CD4-positive, alpha-beta T cell treated with Interleukin-1 beta for 1 hour (primary cell): ENCODE measurements around the gene GZF1.
"Not testable (repeated sequence)": the region's sequence is repeated elsewhere in the genome, so short reads cannot be mapped to it uniquely, and the experiment has no call there.

Experiments
- DNase-seq, 2 donors: peaks; one replicate each; pipeline ENCODE4 v3.0.0-alpha.2; 2020 to 2022

GZF1 gene

DNA sequence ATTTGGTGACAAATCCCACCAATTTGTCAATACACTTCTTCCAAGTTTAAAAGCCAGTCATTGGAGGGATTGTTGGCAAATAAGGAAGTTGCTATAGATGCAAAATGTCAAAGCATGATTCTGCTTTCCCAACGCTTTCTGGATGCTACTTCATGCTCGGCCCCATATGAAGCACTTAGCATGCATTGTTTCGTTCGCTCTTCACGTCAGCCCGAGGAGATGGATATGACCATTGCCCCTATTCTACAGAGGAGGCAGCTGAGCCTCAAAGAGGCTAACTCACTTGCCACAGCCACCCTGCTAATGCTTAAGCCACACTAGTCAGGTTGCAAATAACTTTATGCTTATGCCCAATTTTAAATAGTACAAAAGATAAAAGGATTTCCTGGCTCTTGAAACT lies 14.2 kb upstream of the GZF1 start:
- no peak for DNase-seq

GRCh38 chr20:23348510-23348909 lies 13.5 kb upstream of the GZF1 start:
- DNase-seq, result not testable (repeated sequence)

GRCh38 chr20:23349338-23350195 lies 12.4 kb upstream of the GZF1 start:
- DNase-seq, result peak in 1 of 2 donors; percentile 85

DNA sequence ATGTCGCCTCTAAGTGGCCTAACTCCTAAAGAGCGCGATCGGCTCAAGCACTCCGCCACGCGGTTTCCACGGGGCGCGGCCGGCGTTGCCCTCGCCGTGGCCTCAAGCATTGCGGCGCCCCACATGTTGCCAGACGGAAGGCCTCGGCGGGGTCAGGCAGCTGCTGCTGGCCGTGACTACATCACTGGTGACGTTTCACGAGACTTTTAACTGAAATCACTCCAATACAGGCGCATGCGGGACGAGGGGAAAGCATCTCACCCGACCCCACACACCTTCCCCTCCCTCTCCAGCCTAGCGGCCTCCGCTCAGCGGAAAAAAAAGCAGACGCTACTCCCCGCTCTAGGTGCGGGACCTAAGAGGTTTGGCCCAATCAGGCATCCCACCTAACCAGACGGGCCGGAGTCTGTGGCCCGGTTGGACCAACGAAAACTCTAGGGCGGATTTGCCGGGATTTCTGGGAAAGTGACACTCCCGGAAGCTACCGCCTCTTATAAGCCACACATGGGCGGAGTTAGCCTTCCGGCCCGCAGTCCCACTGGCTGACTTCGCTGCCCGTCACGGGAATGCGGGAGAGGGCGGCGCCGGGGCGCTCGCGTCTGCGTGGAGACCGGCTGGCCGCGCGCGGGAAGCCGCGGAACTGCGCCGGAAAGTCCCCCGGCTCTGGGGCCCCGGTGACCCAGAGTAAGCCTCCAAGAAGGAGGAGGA lies 11.6 kb upstream of the GZF1 start, which contains the start of gene NXT1:
Gene NXT1 (plus strand): TSS at position 596 of the 708 bp plus-strand sequence. CDS start 3,251 bp downstream, outside the sequence.
- DNase-seq, result peak; percentile 96 to 98

DNA sequence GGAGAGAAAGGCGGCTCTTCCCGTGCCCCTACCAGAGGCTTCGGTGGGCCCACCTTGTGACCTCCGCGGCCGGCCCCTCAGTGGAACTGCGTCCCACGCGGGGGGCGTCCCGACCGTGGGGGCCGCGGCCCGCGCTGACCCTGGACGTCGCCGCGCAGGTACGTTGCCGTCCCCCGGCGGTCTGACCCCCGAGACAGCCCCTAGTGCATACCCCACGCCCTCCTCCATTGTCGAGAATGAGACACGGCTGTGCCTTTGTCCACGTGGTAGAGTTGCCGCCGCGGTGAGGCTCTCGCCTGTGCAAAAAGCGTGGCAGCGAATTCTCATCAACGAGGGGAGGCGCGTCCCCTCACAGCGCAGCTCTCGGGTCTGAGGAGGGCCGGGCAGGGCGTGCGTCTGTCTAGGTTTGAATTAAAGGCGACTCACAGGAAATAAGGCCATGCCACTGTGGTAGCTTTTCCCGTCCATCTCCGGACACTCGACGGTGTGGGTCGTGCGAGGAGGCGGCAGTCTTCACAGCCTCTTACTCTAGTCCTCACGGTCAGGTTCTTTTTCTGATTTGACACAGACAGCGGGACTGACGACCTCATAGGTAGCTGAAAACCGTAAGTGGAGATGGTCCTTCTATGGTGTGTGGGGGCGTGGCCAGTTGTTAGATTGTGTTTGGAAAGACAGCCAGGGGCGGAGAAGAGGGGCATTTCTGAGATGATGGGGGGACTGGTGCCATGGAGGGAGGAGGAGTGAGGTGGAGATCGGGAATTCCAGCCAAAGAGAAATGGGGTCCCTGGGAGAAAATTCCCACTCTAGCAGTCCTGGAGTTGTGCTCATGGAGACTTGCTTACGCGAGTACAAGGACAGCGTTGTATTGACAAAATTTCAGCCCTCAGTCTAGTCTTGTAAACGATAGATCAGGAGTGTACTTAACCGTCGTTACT lies 10.8 kb upstream of the GZF1 start:
- DNase-seq, result peak; percentile 73 to 78

GRCh38 chr20:23356203-23356602 lies 5.8 kb upstream of the GZF1 start:
- DNase-seq, result no peak

- DNase-seq, result peak; percentile 100
These were observed 4.0 kb upstream of the GZF1 start for GRCh38 chr20:23357767-23358562.

DNA sequence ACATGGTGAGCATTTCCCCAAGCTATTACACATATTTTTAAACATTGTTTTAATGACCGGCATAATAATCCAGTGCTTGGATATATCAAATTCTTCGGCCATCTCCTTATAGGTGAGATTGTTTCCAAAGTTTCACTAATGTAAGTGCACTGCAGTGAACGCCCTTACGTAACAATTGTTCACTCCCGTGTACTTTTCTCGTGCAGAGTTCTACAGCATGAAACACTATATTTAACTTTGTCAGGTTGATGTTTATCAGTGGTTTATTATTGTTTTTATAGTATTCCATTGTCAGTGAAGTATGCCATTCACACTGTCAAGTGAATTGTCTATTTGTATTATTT lies 3.4 kb upstream of the GZF1 start:
- DNase-seq, result no peak

- DNase-seq, result no peak
These were observed 2.9 kb upstream of the GZF1 start for GRCh38 chr20:23358923-23359593.

GRCh38 chr20:23360531-23360930 lies 1.5 kb upstream of the GZF1 start:
- no peak for DNase-seq

DNA sequence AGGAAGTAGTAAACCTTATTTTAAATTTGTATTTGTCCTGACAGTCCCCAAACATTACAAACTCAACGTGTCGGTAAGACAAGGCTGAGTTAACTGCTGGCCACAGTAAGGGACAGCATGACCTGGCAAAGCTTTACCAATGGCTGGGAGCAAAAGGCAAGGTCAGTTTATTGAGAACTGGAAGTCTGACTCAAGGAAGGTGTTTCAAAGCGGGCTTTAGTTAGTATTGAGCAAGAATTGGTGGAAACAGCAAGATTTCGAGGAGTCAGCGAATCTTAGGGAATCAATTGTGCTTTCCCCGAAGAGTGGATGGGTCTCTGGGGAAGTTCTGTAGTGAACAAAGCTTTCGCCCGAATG lies 885 bp upstream of the GZF1 start:
- peak in 1 of 2 donors; percentile 19 for DNase-seq

- DNase-seq, result peak; percentile 49 to 60
These were observed 642 bp downstream of the GZF1 start for GRCh38 chr20:23362392-23363256.

- no peak for DNase-seq
These were observed 1.3 kb downstream of the GZF1 start for GRCh38 chr20:23363257-23363649.

- DNase-seq, result no peak
These were observed 3.6 kb downstream of the GZF1 start for GRCh38 chr20:23365390-23366165.

DNA sequence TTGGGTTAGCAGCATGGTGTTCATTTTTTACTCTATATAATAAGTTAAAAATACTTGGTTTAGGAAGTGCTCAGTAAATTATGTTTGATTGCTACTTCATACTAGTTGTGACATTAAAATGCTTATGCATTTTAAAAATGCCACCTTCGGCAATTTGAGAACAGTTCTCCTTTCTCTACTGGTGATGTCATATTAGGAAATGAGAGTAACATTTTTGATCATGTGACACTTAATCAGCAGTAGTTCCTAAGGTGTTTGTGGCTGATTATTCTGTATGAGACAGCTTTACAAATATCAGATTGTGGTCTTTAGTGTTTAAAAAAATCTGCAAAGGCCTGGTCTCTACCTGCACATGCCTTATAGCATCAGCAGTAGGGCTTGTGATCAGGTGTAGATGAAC lies 4.4 kb downstream of the GZF1 start:
- peak in 1 of 2 donors; percentile 37 for DNase-seq

GRCh38 chr20:23367770-23368169 lies 5.8 kb downstream of the GZF1 start:
- DNase-seq, result no peak

- DNase-seq, result no peak
These were observed 6.5 kb downstream of the GZF1 start for GRCh38 chr20:23368316-23369071.

DNA sequence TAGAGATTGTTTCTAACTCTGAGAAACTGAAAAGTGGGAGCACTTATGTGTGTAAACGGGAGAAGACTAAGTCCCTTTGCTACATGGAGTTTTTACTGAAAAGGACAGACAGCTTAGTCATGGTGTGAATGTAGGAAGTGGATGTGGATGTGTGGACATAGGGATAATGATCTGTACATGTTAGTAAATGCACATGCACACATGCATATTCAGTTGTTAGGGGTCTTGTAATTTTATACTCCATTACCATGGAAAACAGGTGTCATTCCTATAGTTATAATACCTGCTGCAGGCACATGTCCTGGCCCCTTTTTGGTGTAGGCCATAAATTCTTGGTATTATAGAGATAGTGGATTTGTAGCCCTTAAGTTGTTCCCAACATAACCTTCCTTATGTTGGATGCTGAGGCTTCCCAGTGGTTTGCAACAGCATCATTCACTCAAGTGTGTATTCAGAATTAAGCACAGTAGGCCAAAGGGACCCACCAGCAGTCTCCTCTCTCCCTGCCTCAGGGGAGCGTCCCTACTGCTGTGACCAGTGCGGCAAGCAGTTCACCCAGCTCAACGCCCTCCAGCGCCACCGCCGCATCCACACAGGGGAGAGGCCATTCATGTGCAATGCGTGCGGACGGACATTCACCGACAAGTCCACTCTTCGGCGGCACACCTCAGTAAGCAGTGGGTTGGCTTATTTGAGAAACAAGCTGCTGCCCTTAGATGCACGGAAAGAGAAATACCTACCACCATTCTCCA lies 7.3 kb downstream of the GZF1 start:
- no peak for DNase-seq
